Testis (tissue), 3 donors: ENCODE measurements around the gene OLFML2B. TPM values are rescaled to one million over a fixed set of nuclear protein-coding genes. Genes with fewer than 3 reads are reported as not detected.

Source experiments
- DNase-seq: peaks from one replicate; pipeline ENCODE4 v3.0.0-alpha.2; 2019
- H3K27ac ChIP-seq, 2 donors: fragments of 200-600 bp; sonication (generic); one replicate each; pipeline ENCODE4 v1.5.1; 2019
- H3K27me3 ChIP-seq: fragments of 200-600 bp; sonication (generic); one replicate; pipeline ENCODE4 v1.5.1; 2019
- H3K36me3 ChIP-seq: fragments of 200-600 bp; sonication (generic); one replicate; pipeline ENCODE4 v1.5.1; 2017; ENCODE audit warnings: low read depth; ENCODE audit errors: missing control alignments
- H3K4me1 ChIP-seq: fragments of 200-600 bp; sonication (generic); one replicate; pipeline ENCODE4 v1.5.1; 2019
- H3K4me3 ChIP-seq, 2 donors: fragments of 200-600 bp; sonication (generic); one replicate each; pipeline ENCODE4 v1.5.1; 2017 to 2019
- H3K9me3 ChIP-seq: fragments of 200-600 bp; sonication (generic); one replicate; pipeline ENCODE4 v1.5.1; 2017
- CTCF ChIP-seq, 3 experiments: fragments of 450-650 bp in 2 of 3; fragments of 200-600 bp in 1 of 3; sonication (generic) in 1 of 3; IDR thresholded peaks; one replicate each; pipeline ENCODE4 v1.5.1; 2016 to 2019; ENCODE audit warnings: antibody characterized with exemption in 3 of 3, mild to moderate bottlenecking in 2 of 3, moderate library complexity in 1 of 3
- POLR2A ChIP-seq: fragments of 450-650 bp; IDR thresholded peaks from one replicate; pipeline ENCODE4 v1.6.1; 2017; ENCODE audit warnings: antibody characterized with exemption, mild to moderate bottlenecking, moderate library complexity
- WGBS, 2 donors: methylation state at CpG; one replicate each; pipeline ENCODE4 v1.1.5; 2018; 5-methylcytosine and 5-hydroxymethylcytosine counted together
- intact Hi-C: fragments of 100-400 bp; cut with DNase I; formaldehyde crosslinking; loops from one replicate; pipeline ENCODE4 v1.15.1; 2023; ENCODE audit warnings: low total_unique reads
- polyA plus RNA-seq: library from polyadenylated mRNA; stranded (reverse); fragments of 350-450 nt; fragmentation: Illumina TruSeq; extraction: RNeasy Lipid Tissue Mini Kit (QIAGEN cat#74804); gene quantifications from one replicate; pipeline ENCODE4 v1.2.3, GENCODE V29; 2014; ENCODE audit warnings: low read depth, low replicate concordance; ENCODE audit not compliant: insufficient read depth
- total RNA-seq, 2 donors: library from RNA; depleted of rRNA; stranded (reverse); fragments of >200 nt; gene quantifications; one replicate each; pipeline ENCODE4 v1.2.3, GENCODE V29; 2016

OLFML2B gene
- total and polyA plus RNA-seq, 3 donors from 2014 or later = 31.3 to 57.9 (median 40.4) TPM

- no peak for TF ChIP-seq CTCF (IDR thresholded peaks at IDR 0.05)
- TF ChIP-seq POLR2A = no peak
- no peaks in the 10 kb centered on the region for H3K27me3 ChIP-seq
- H3K27ac ChIP-seq = no peak overlapping the region
- WGBS, 2 donors = 57 to 66% methylated on average over 8 of the region's 8 CpGs
- no peaks in the 10 kb centered on the region for H3K9me3 ChIP-seq
- no peaks in the 10 kb centered on the region for H3K4me1 ChIP-seq
- DNase-seq = no peak
- no peak overlapping the region for H3K4me3 ChIP-seq
- intact Hi-C loops = no loop called here
- H3K36me3 ChIP-seq = no peaks in the 10 kb centered on the region
These were observed 81.8 kb downstream of the OLFML2B start for GRCh38 chr1:161941726-161942436.

DNA sequence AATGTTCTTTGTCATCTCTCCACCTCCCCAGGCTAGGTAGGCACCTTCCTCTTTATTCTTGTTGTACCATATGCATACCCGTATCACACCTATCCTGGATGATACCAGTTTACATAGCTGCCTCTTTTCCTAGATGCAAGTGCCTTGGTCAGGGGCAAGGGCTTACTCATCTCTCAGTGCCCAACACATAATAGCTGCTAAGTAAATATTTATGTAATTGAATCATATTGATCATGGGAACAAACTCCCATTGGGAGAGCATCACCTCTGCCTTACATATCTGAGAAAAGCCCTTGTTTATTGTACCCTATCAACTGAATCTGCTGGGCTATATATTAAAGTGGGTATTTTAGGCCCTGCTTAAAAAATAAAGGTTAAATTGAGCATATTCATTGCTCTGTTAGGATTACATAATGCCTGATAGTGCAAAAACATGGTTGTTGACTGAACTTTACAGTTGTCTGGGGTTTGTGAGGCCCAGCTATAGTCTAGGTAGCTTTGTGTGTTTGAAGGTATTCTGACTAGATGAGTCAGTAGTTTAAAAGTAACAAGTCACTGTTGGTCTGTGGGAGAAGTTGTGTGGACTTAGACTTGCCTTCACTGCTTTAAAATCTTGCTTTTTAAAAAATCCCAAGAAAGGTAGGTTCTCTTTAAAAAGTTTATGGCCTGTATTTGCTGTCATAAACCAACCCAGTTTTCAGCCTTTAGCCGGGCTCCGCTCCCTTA is 82.6 kb downstream of the OLFML2B start:
- Histone ChIP-seq H3K4me1 (no peaks in the 10 kb centered on the region), H3K36me3 (no peaks in the 10 kb centered on the region), H3K9me3 (no peaks in the 10 kb centered on the region), H3K27ac (no peak overlapping the region), H3K27me3 (no peaks in the 10 kb centered on the region), H3K4me3 (no peak overlapping the region)
- no peak for DNase-seq
- intact Hi-C loops = no loop called here
- no peak for TF ChIP-seq CTCF (IDR thresholded peaks at IDR 0.05)
- WGBS, 2 donors = 62 to 81% methylated on average over 3 of the region's 3 CpGs

DNA sequence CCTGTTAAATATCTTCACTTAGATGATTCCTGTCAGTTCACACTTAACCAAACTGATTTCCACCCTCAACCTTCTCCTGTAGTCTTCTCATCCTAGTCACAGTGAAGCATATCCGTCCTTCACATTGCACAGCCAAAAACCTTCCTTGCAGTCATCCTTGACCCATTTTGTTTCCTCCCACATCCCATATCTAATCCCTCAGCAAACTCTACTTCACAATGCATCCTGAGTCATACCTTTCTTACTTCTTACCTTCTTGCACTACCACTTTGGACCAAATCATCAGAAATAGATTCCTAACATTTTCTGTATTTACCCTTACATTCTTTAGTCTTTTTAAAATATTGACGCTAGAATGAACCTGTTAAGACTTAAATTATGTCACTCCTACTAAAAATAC is 86.9 kb downstream of the OLFML2B start:
- intact Hi-C loops = no loop called here
- 92 to 98% methylated on average over 2 of the region's 2 CpGs for WGBS, 2 donors
- H3K27ac ChIP-seq = no peak overlapping the region
- TF ChIP-seq CTCF (IDR thresholded peaks at IDR 0.05) (no peak), POLR2A (no peak)
- H3K27me3 ChIP-seq = no peaks in the 10 kb centered on the region
- no peak for DNase-seq
- H3K4me1 ChIP-seq = no peaks in the 10 kb centered on the region
- H3K4me3 ChIP-seq = no peak overlapping the region
- H3K36me3 ChIP-seq = no peaks in the 10 kb centered on the region
- no peaks in the 10 kb centered on the region for H3K9me3 ChIP-seq

DNA sequence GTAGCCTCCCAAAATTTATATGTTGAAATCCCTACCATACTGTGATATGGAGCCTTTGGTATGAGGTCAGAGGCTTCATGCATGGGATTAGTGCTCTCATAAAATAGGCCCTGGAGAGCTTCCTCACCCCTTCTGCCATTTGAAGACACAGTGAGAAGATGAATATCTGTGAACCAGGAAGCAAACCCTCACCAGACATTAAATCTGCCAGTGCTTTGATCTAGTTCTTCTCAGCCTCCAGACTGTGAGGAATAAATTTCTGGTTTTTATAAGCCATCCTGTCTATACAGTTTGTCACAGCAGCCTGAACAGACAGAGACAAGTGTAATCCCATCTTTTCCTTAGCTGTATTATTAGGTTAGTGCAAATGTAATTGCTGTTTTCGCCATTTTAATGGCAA is 88.4 kb downstream of the OLFML2B start:
- Histone ChIP-seq H3K9me3 (no peaks in the 10 kb centered on the region), H3K27ac (no peak overlapping the region), H3K4me1 (no peaks in the 10 kb centered on the region), H3K4me3 (no peak overlapping the region), H3K36me3 (no peaks in the 10 kb centered on the region), H3K27me3 (no peaks in the 10 kb centered on the region)
- WGBS, 2 donors = 100% methylated on average over 1 of the region's 1 CpG
- TF ChIP-seq CTCF (IDR thresholded peaks at IDR 0.05) (no peak), POLR2A (no peak)
- no peak for DNase-seq
- intact Hi-C loops = no loop called here
